Parathyroid adenoma (tissue), 2 donors: Measurements from ENCODE around the gene ARHGEF10L.

Experiments
- H2AFZ ChIP-seq: fragments of 300-600 bp; sonication (generic); one replicate; pipeline ENCODE4 v1.7.0; 2017; ENCODE audit warnings: antibody characterized with exemption, mild to moderate bottlenecking
- H3K27ac ChIP-seq: fragments of 300-600 bp; sonication (generic); one replicate; pipeline ENCODE4 v1.7.0; 2017
- H3K27me3 ChIP-seq: fragments of 300-600 bp; sonication (generic); one replicate; pipeline ENCODE4 v1.7.0; 2017; ENCODE audit warnings: low read length; ENCODE audit not compliant: control insufficient read depth, insufficient read depth
- H3K36me3 ChIP-seq: fragments of 300-600 bp; sonication (generic); one replicate; pipeline ENCODE4 v1.7.0; 2017; ENCODE audit warnings: low read length; ENCODE audit not compliant: control insufficient read depth, insufficient read depth
- H3K4me1 ChIP-seq: fragments of 300-600 bp; sonication (generic); one replicate; pipeline ENCODE4 v1.7.0; 2017; ENCODE audit warnings: control low read depth
- H3K4me2 ChIP-seq: fragments of 300-600 bp; sonication (generic); one replicate; pipeline ENCODE4 v1.7.0; 2017; ENCODE audit warnings: low read length
- H3K4me3 ChIP-seq: fragments of 300-600 bp; sonication (generic); one replicate; pipeline ENCODE4 v1.7.0; 2017; ENCODE audit warnings: low read depth, low read length
- H3K79me2 ChIP-seq: fragments of 300-600 bp; sonication (generic); one replicate; pipeline ENCODE4 v1.7.0; 2017; ENCODE audit warnings: control low read depth
- H3K9ac ChIP-seq: fragments of 300-600 bp; sonication (generic); one replicate; pipeline ENCODE4 v1.7.0; 2017; ENCODE audit warnings: mild to moderate bottlenecking
- H3K9me3 ChIP-seq: fragments of 300-600 bp; sonication (generic); one replicate; pipeline ENCODE4 v1.7.0; 2017; ENCODE audit warnings: low read length; ENCODE audit not compliant: control insufficient read depth
- TF ChIP-seq, protein P1 (sequence below): fragments of 300-600 bp; sonication (generic); IDR thresholded peaks from one replicate; pipeline ENCODE4 v1.7.0; 2017; ENCODE audit warnings: antibody characterized with exemption, mild to moderate bottlenecking
- donor health status: primary hyperparathyroidism.

Gene ARHGEF10L

DNA sequence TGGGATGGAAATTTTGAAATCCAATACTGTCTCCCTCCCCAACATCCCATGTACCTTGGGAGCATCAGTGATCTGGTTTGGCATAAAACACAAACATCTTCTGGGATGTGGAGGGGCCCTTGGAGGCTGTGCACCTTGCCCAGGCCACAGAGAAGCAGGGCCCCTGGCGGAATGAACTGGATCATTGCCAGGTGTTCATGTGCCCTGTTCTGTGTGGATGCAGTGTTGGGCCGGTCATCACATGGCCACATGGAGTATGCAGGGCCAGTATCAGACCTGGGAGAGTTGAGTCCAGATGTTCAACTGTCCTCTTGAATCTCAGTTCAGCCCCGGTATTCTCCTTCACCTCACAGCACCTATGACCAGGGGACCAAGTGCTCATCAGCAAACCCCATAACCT is 26.9 kb downstream of the ARHGEF10L start:
- TF ChIP-seq, protein P1, sequence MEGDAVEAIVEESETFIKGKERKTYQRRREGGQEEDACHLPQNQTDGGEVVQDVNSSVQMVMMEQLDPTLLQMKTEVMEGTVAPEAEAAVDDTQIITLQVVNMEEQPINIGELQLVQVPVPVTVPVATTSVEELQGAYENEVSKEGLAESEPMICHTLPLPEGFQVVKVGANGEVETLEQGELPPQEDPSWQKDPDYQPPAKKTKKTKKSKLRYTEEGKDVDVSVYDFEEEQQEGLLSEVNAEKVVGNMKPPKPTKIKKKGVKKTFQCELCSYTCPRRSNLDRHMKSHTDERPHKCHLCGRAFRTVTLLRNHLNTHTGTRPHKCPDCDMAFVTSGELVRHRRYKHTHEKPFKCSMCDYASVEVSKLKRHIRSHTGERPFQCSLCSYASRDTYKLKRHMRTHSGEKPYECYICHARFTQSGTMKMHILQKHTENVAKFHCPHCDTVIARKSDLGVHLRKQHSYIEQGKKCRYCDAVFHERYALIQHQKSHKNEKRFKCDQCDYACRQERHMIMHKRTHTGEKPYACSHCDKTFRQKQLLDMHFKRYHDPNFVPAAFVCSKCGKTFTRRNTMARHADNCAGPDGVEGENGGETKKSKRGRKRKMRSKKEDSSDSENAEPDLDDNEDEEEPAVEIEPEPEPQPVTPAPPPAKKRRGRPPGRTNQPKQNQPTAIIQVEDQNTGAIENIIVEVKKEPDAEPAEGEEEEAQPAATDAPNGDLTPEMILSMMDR: no peak
- Histone ChIP-seq H3K9me3 (no peaks in the 10 kb centered on the region), H3K36me3 (no peaks in the 10 kb centered on the region), H3K4me2 (no peak overlapping the region), H3K79me2 (peaks cover 49% of the 10 kb centered on the region), H2AFZ (no peak overlapping the region), H3K9ac (no peak overlapping the region), H3K4me1 (peaks cover 10% of the 10 kb centered on the region), H3K27ac (no peak overlapping the region), H3K4me3 (no peak overlapping the region), H3K27me3 (no peaks in the 10 kb centered on the region)

DNA sequence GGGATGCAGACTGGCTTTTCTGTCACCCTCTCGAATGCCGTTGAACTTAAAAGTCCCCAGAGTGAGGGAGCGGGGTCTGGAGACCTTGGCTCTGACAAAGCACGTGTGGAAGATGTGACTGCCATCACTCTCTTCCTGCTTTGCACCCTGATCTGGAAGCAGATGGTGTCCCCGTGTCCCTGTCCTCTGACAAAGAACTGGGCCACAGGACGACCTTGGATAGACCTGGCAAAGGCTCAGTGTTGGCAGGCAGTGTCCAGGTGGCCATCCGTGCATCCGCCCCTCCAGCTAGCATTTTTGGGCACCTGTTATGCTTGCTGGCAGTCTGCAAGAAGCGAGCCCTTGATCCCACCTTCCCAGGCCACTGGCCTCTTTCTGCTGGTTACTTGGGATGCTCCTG is 27.4 kb downstream of the ARHGEF10L start:
- H3K9ac ChIP-seq: no peak overlapping the region
- H3K4me2 ChIP-seq: no peak overlapping the region
- H2AFZ ChIP-seq: no peak overlapping the region
- H3K27ac ChIP-seq: no peak overlapping the region
- no peaks in the 10 kb centered on the region for H3K36me3 ChIP-seq
- no peaks in the 10 kb centered on the region for H3K27me3 ChIP-seq
- peaks cover 54% of the 10 kb centered on the region for H3K79me2 ChIP-seq
- TF ChIP-seq, protein P1: no peak
- peaks cover 10% of the 10 kb centered on the region for H3K4me1 ChIP-seq
- H3K4me3 ChIP-seq: no peak overlapping the region
- H3K9me3 ChIP-seq: no peaks in the 10 kb centered on the region

DNA sequence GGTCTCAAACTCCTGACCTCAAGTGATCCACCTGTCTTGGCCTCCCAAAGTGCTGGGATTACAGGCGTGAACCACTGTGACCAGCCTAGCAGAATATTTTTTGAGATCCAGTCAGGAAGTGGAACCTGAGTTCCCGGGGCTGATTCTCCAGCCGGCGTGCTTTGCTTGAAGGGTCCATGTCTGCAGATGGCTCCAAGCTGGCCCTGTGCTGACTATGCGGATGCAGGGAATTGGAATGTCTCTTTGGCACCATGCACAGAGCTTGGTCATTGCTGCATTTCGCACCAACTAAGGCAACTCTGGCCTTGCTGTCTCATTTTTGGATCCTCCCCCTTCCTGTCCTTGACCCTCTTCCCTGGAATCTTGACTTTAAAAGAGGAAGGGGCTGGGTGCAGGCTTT is 28.1 kb downstream of the ARHGEF10L start:
- H3K9me3 ChIP-seq: no peaks in the 10 kb centered on the region
- H3K4me1 ChIP-seq: peaks cover 10% of the 10 kb centered on the region
- no peak overlapping the region for H3K4me2 ChIP-seq
- H3K27ac ChIP-seq: no peak overlapping the region
- no peak overlapping the region for H3K4me3 ChIP-seq
- H3K27me3 ChIP-seq: no peaks in the 10 kb centered on the region
- TF ChIP-seq, protein P1: no peak
- H3K79me2 ChIP-seq: peaks cover 56% of the 10 kb centered on the region
- no peak overlapping the region for H3K9ac ChIP-seq
- H3K36me3 ChIP-seq: no peaks in the 10 kb centered on the region
- H2AFZ ChIP-seq: no peak overlapping the region

DNA sequence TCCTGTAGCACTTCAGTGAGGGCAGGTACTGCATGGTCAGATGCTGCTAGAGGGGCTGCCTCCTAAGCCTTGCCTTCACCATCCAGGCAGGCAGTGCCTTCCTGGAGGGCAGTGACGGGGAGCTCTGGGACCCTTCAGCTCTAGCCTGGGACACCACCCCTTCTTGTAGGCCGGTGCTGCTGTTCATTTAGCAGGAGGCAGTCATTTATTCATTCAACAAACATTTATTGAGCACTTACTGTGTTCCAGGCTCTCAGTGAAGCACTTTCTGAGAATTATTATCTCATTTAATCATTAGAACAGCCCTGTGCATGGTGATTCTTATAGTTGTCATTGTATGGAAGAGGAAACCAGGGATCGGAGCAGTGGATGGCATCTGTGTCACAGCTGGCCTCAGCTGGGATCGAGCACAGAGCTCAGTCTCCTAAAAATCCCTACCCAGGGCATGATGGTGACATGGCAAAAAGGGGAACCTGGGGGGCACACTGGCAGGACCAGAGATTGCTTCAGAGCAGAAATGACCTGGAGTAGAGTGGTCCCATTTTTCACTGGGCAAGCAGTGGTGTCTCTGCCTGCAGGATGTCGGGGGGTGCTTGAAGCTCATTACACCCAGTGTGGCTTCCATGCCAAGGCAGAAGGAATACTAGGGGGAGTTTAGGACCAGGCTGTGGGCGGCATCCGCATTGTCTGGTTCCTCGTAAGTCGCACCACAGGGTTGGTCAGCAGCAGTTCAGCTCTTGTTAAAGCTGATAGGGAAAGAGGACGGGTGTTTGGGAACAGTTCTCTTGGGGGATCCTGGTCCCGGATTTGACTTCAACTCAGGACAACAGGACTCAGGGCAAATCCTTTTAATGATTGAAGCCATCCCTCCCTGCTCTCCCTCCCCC is 28.8 kb downstream of the ARHGEF10L start:
- Histone ChIP-seq H3K9me3 (no peaks in the 10 kb centered on the region), H3K27me3 (no peaks in the 10 kb centered on the region), H3K4me1 (peaks cover 10% of the 10 kb centered on the region), H3K27ac (no peak overlapping the region), H3K36me3 (no peaks in the 10 kb centered on the region), H2AFZ (no peak overlapping the region), H3K4me2 (no peak overlapping the region), H3K79me2 (peaks cover 59% of the 10 kb centered on the region), H3K4me3 (no peak overlapping the region), H3K9ac (no peak overlapping the region)
- TF ChIP-seq, protein P1: no peak
